ENCODE data around the gene P2RX6. TPM values are rescaled to one million over a fixed set of nuclear protein-coding genes. Genes with fewer than 3 reads are reported as not detected.

Gene P2RX6
- total RNA-seq, 1 donor from 2014 or later: 2.8 TPM

GRCh38 chr22:21018314-21018713 is 3.3 kb downstream of the P2RX6 start:
- no peaks in the 10 kb centered on the region for H3K36me3 Mint-ChIP-seq
- peaks cover 18% of the 10 kb centered on the region for H3K4me1 Mint-ChIP-seq (ENCODE audit: unreplicated experiment)
- no peaks in the 10 kb centered on the region for H3K27me3 Mint-ChIP-seq
- no peak for TF ChIP-seq CTCF (conservative IDR thresholded peaks at IDR 0.05)
- H3K9me3 Mint-ChIP-seq: no peaks in the 10 kb centered on the region
- H3K27ac Mint-ChIP-seq: no peak overlapping the region
- H3K4me3 Mint-ChIP-seq: no peak overlapping the region
- DNase-seq (ENCODE audit: extremely low spot score, unreplicated experiment): no peak

- no peak for DNase-seq (ENCODE audit: extremely low spot score, unreplicated experiment)
- Mint-ChIP-seq H3K4me1 (ENCODE audit: unreplicated experiment) (no peaks in the 10 kb centered on the region), H3K36me3 (no peaks in the 10 kb centered on the region), H3K27ac (no peak overlapping the region), H3K4me3 (no peak overlapping the region), H3K27me3 (no peaks in the 10 kb centered on the region), H3K9me3 (no peaks in the 10 kb centered on the region)
- TF ChIP-seq CTCF (conservative IDR thresholded peaks at IDR 0.05): peak; percentile 58
Observed at GRCh38 chr22:21020802-21021429, 6.0 kb downstream of the P2RX6 start.

- no peak for TF ChIP-seq CTCF (conservative IDR thresholded peaks at IDR 0.05)
- Mint-ChIP-seq H3K4me1 (ENCODE audit: unreplicated experiment) (no peaks in the 10 kb centered on the region), H3K27me3 (no peaks in the 10 kb centered on the region), H3K4me3 (no peak overlapping the region), H3K36me3 (no peaks in the 10 kb centered on the region), H3K9me3 (no peaks in the 10 kb centered on the region), H3K27ac (no peak overlapping the region)
- DNase-seq (ENCODE audit: extremely low spot score, unreplicated experiment): no peak
Observed at GRCh38 chr22:21022507-21022906, 7.5 kb downstream of the P2RX6 start.

GRCh38 chr22:21022955-21023614 is 8.1 kb downstream of the P2RX6 start:
- H3K4me1 Mint-ChIP-seq (ENCODE audit: unreplicated experiment): no peaks in the 10 kb centered on the region
- H3K9me3 Mint-ChIP-seq: no peaks in the 10 kb centered on the region
- peak; percentile 28 for TF ChIP-seq CTCF (conservative IDR thresholded peaks at IDR 0.05)
- H3K27me3 Mint-ChIP-seq: no peaks in the 10 kb centered on the region
- no peaks in the 10 kb centered on the region for H3K36me3 Mint-ChIP-seq
- H3K4me3 Mint-ChIP-seq: no peak overlapping the region
- no peak for DNase-seq (ENCODE audit: extremely low spot score, unreplicated experiment)
- H3K27ac Mint-ChIP-seq: no peak overlapping the region

GRCh38 chr22:21025266-21025665 is 10.3 kb downstream of the P2RX6 start:
- DNase-seq (ENCODE audit: extremely low spot score, unreplicated experiment): no peak
- no peaks in the 10 kb centered on the region for H3K36me3 Mint-ChIP-seq
- no peak overlapping the region for H3K4me3 Mint-ChIP-seq
- H3K27me3 Mint-ChIP-seq: no peaks in the 10 kb centered on the region
- H3K9me3 Mint-ChIP-seq: no peaks in the 10 kb centered on the region
- no peak for TF ChIP-seq CTCF (conservative IDR thresholded peaks at IDR 0.05)
- no peak overlapping the region for H3K27ac Mint-ChIP-seq
- peaks cover 7% of the 10 kb centered on the region for H3K4me1 Mint-ChIP-seq (ENCODE audit: unreplicated experiment)

Data from type B pancreatic cell (in vitro differentiated cells).